ENCODE results near the gene DUS3L. TPM values are rescaled to one million over a fixed set of nuclear protein-coding genes. Genes with fewer than 3 reads are reported as not detected.

The DUS3L gene
- total and polyA plus RNA-seq, 8 donors: 14.8 to 66.6 (median 21.2) TPM

- H3K27ac ChIP-seq: peak within 1 kb of the TSS; percentile 33 to 78 (median 69)
- intact Hi-C loops (cut with DNase I): loop anchor here in 1 of 3 donors (5.0 kb wide), 1 partner anchor 88 kb away; no protein-coding TSS in a partner anchor
- DNase-seq (peak; percentile 49 to 88 (median 74)), FAIRE-seq (no peak), ATAC-seq (peak; percentile 73 to 78 (median 76))
- 1% methylated on average over 34 to 103 of the region's 107 CpGs for whole genome bisulfite sequencing, 2 donors
- H3K4me1 ChIP-seq: peaks cover 0 to 18% (median 1%) of the 10 kb centered on the region in 3 donors
- H3K27me3 ChIP-seq: no peaks in the 10 kb centered on the region
- no peaks in the 10 kb centered on the region for H3K9me3 ChIP-seq
- H3K36me3 ChIP-seq: no peaks in the 10 kb centered on the region
- peak within 1 kb of the TSS; percentile 30 to 61 (median 54) for H3K4me3 ChIP-seq
- TF ChIP-seq CTCF (IDR thresholded peaks at IDR 0.05): no peak
These were observed 13.8 kb upstream of the DUS3L start, which contains the start of gene NRTN for GRCh38 chr19:5804516-5805461. NRTN (plus strand) TSS chr19:5805067; CDS start chr19:5824166, 19,099 bp downstream.

GRCh38 chr19:5803752-5804515 is 13.0 kb upstream of the DUS3L start:
- ATAC-seq (peak; percentile 86 to 94 (median 89)), DNase-seq (peak; percentile 89 to 99 (median 96)), FAIRE-seq (no peak)
- H3K4me1 ChIP-seq: peaks cover 1 to 21% (median 9%) of the 10 kb centered on the region in 3 donors
- 0 to 1% methylated on average over 49 to 54 of the region's 54 CpGs for WGBS, 2 donors
- H3K36me3 ChIP-seq: no peaks in the 10 kb centered on the region
- H3K9me3 ChIP-seq: no peaks in the 10 kb centered on the region
- intact Hi-C loops (cut with DNase I): no loop called here
- peak overlapping the region in 2 of 4 donors; percentile 38 to 61 for H3K4me3 ChIP-seq
- H3K27me3 ChIP-seq: no peaks in the 10 kb centered on the region
- H3K27ac ChIP-seq: peak overlapping the region in 1 of 4 donors; percentile 67
- peak; percentile 94 to 97 (median 95) for TF ChIP-seq CTCF (IDR thresholded peaks at IDR 0.05)

- no peaks in the 10 kb centered on the region for H3K27me3 ChIP-seq
- H3K4me3 ChIP-seq: peak overlapping the region in 2 of 4 donors; percentile 34 to 61
- FAIRE-seq (no peak), DNase-seq (no peak), ATAC-seq (no peak)
- H3K27ac ChIP-seq: no peak overlapping the region
- H3K9me3 ChIP-seq: no peaks in the 10 kb centered on the region
- intact Hi-C loops (cut with DNase I): no loop called here
- H3K36me3 ChIP-seq: no peaks in the 10 kb centered on the region
- peaks cover 6 to 26% (median 14%) of the 10 kb centered on the region in 3 donors for H3K4me1 ChIP-seq
- no peak for TF ChIP-seq CTCF (IDR thresholded peaks at IDR 0.05)
- 4 to 11% methylated on average over 8 of the region's 8 CpGs for WGBS, 2 donors
These were observed 12.4 kb upstream of the DUS3L start for GRCh38 chr19:5803441-5803751.

GRCh38 chr19:5801796-5802619 is 11.0 kb upstream of the DUS3L start:
- ATAC-seq (no peak), DNase-seq (peak in 1 of 6 donors; percentile 60)

More at GRCh38 chr19:5801796-5802619, 11.0 kb upstream of the DUS3L start:
- Histone ChIP-seq H3K9me3 (no peaks in the 10 kb centered on the region), H3K4me1 (peaks cover 6 to 26% (median 14%) of the 10 kb centered on the region in 3 donors), H3K36me3 (no peaks in the 10 kb centered on the region), H3K4me3 (no peak overlapping the region), H3K27me3 (no peaks in the 10 kb centered on the region), H3K27ac (no peak overlapping the region)
- WGBS, 2 donors: 63% methylated on average over 29 to 33 of the region's 33 CpGs
- FAIRE-seq: no peak
- intact Hi-C loops (cut with DNase I): no loop called here
- no peak for TF ChIP-seq CTCF (IDR thresholded peaks at IDR 0.05)

All from pancreas (tissue), 10 donors.